Gastroesophageal sphincter (tissue), 4 donors: Measurements from ENCODE around the gene GMDS. TPM values are rescaled to one million over a fixed set of nuclear protein-coding genes. Genes with fewer than 3 reads are reported as not detected.

Experiments used
- ATAC-seq: fragments of 150-250 bp; one replicate; pipeline ENCODE4 v1.9.1; 2016; ENCODE audit warnings: mild to moderate bottlenecking, moderate library complexity
- H3K27ac ChIP-seq, 4 donors: fragments of 200-600 bp; sonication (generic) in 3 of 4; 1 replicate in 3 of 4; 2 replicates in 1 of 4; pipeline ENCODE4 v1.5.1; 2016 to 2019
- H3K27me3 ChIP-seq: fragments of 200-600 bp; sonication (generic); one replicate; pipeline ENCODE4 v1.5.1; 2019
- H3K36me3 ChIP-seq, 2 donors: fragments of 200-600 bp; sonication (generic); one replicate each; pipeline ENCODE4 v1.5.1; 2019; ENCODE audit warnings: control low read depth in 1 of 2
- H3K4me1 ChIP-seq, 3 donors: fragments of 200-600 bp; sonication (generic); 1 replicate in 2 of 3; 2 replicates in 1 of 3; pipeline ENCODE4 v1.5.1; 2016 to 2019; ENCODE audit warnings: control low read depth in 2 of 3
- H3K4me3 ChIP-seq, 2 donors: fragments of 200-600 bp; sonication (generic); one replicate each; pipeline ENCODE4 v1.5.1; 2019; ENCODE audit warnings: mild to moderate bottlenecking in 1 of 2, moderate library complexity in 1 of 2
- H3K9me3 ChIP-seq, 3 donors: fragments of 200-600 bp; sonication (generic); one replicate each; pipeline ENCODE4 v1.5.1; 2017 to 2019; ENCODE audit warnings: control low read depth in 2 of 3
- EP300 ChIP-seq: sonication (generic); formaldehyde crosslinking; IDR thresholded peaks from one replicate; pipeline ENCODE4 v1.6.1; 2017; ENCODE audit warnings: antibody characterized with exemption, mild to moderate bottlenecking
- POLR2A ChIP-seq, 2 donors: fragments of 450-650 bp; IDR thresholded peaks; one replicate each; pipeline ENCODE4 v1.6.1; 2017; ENCODE audit warnings: antibody characterized with exemption in 2 of 2, mild to moderate bottlenecking in 2 of 2, moderate library complexity in 1 of 2
- POLR2AphosphoS5 ChIP-seq: sonication (generic); formaldehyde crosslinking; IDR thresholded peaks from one replicate; pipeline ENCODE4 v1.6.1; 2017; ENCODE audit warnings: antibody characterized with exemption
- WGBS, 2 donors: methylation state at CpG; one replicate each; pipeline ENCODE4 v1.1.5; 2018; ENCODE audit warnings: low coverage in 1 of 2; 5-methylcytosine and 5-hydroxymethylcytosine counted together
- total RNA-seq, 4 donors: library from RNA; depleted of rRNA; stranded (reverse); fragments of >200 nt; gene quantifications; one replicate each; pipeline ENCODE4 v1.1.0, GENCODE V29; 2016
- TF ChIP-seq, protein P1 (sequence below), 4 experiments: fragments of 200-600 bp in 2 of 4; fragments of 450-650 bp in 2 of 4; sonication (generic) in 1 of 4; IDR thresholded peaks; one replicate each; pipeline ENCODE4 v1.5.1; 2017 to 2019; ENCODE audit warnings: antibody characterized with exemption in 4 of 4, mild to moderate bottlenecking in 2 of 4, moderate library complexity in 2 of 4

Gene GMDS
- total RNA-seq, 4 donors from 2014 or later, result 5.0 to 14.7 (median 6.4) TPM

DNA sequence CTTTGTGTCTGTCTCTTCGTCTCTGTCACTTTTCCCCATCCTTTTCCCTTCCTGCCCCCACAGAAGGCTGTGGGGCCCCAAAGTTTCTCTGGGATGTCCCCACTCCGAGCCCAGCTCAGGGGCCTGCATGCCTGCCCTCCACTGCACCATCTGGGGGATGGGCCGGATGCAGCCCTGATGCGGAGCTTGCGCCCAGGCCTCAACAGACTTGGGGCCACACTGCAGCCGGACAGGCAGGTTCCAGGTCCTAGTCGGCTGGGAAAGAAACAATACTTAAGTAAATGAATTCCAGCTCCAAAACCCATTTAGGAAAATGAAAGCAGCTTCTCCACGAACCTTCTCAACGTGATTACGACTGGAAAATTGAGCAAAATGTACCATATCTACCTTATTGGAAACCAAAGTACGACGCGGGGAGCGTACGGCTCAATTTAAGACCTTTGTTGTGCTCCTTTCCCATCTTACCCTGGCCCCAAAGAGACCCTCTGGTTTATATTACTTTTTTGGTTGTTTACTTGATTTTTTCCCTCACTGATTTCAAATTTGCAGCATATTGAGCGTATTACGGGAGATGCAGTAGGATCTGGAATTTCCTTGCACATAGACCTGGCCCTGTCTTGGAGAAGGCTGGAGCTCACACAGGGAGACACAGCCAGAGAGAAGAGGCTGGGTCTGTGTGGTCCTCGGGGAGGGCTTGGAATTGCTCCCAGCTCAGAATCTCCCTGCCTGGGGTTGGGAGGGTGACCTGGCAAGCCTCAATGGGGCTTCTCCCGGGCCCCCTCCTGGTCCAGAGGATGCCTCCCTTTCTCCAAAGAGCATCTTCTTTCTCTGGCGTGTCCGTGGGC is 627.7 kb downstream of the GMDS start:
- H3K4me3 ChIP-seq, result no peak overlapping the region
- H3K4me1 ChIP-seq, result peaks cover 0 to 33% (median 5%) of the 10 kb centered on the region in 3 donors
- H3K36me3 ChIP-seq, result no peaks in the 10 kb centered on the region
- ATAC-seq, result no peak
- TF ChIP-seq EP300 (no peak), POLR2A (IDR thresholded peaks at IDR 0.05) (no peak), POLR2AphosphoS5 (no peak)
- TF ChIP-seq, protein P1, sequence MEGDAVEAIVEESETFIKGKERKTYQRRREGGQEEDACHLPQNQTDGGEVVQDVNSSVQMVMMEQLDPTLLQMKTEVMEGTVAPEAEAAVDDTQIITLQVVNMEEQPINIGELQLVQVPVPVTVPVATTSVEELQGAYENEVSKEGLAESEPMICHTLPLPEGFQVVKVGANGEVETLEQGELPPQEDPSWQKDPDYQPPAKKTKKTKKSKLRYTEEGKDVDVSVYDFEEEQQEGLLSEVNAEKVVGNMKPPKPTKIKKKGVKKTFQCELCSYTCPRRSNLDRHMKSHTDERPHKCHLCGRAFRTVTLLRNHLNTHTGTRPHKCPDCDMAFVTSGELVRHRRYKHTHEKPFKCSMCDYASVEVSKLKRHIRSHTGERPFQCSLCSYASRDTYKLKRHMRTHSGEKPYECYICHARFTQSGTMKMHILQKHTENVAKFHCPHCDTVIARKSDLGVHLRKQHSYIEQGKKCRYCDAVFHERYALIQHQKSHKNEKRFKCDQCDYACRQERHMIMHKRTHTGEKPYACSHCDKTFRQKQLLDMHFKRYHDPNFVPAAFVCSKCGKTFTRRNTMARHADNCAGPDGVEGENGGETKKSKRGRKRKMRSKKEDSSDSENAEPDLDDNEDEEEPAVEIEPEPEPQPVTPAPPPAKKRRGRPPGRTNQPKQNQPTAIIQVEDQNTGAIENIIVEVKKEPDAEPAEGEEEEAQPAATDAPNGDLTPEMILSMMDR (IDR thresholded peaks at IDR 0.05), result no peak
- no peaks in the 10 kb centered on the region for H3K9me3 ChIP-seq
- 87 to 93% methylated on average over 9 to 13 of the region's 21 CpGs for WGBS, 2 donors
- H3K27me3 ChIP-seq, result peaks cover 92% of the 10 kb centered on the region
- H3K27ac ChIP-seq, result peak overlapping the region in 1 of 4 donors; percentile 5

DNA sequence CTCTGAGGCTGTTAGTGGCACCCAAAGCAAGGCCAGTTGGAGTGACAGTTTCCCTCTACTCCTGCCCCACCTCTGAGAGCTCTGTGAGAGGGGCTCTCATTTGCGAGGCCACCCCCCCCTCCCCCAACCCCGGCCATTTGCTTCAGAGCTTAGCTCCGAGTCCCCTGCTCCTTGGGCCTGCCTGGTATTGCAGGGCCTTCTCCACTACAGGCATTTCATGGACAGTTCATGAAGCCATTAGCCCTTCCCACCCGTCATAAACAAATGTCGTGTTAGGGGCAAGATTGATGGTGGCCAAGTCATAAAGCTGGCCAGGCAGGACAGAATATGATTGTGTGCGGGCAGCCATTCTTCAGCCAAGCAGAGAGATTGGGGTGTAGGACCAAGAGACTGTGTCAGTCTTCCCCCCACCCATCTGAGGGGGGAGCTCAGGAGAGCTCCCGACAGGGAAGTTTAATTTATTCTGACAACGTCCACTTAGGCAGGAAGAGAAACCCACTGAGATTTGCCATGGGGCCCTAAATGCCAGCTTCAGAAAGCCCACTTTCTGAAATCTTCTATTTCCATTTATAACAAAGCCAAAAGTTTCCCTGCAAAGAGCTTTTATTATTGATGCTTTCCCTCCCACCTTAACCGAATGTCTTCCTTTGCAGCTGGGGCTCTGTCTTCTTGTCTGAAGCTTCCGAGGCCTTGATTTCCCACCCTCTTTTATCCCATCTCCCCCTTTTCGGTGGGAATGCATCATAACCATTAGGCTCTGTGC is 628.5 kb downstream of the GMDS start:
- Histone ChIP-seq H3K27me3 (peaks cover 92% of the 10 kb centered on the region), H3K9me3 (no peaks in the 10 kb centered on the region), H3K27ac (peak overlapping the region in 1 of 4 donors; percentile 16), H3K4me3 (no peak overlapping the region), H3K36me3 (no peaks in the 10 kb centered on the region), H3K4me1 (peaks cover 0 to 40% (median 5%) of the 10 kb centered on the region in 3 donors)
- no peak for ATAC-seq
- 76 to 85% methylated on average over 5 to 6 of the region's 11 CpGs for WGBS, 2 donors
- TF ChIP-seq POLR2A (IDR thresholded peaks at IDR 0.05) (no peak), EP300 (no peak)
- TF ChIP-seq, protein P1 (IDR thresholded peaks at IDR 0.05), result no peak

DNA sequence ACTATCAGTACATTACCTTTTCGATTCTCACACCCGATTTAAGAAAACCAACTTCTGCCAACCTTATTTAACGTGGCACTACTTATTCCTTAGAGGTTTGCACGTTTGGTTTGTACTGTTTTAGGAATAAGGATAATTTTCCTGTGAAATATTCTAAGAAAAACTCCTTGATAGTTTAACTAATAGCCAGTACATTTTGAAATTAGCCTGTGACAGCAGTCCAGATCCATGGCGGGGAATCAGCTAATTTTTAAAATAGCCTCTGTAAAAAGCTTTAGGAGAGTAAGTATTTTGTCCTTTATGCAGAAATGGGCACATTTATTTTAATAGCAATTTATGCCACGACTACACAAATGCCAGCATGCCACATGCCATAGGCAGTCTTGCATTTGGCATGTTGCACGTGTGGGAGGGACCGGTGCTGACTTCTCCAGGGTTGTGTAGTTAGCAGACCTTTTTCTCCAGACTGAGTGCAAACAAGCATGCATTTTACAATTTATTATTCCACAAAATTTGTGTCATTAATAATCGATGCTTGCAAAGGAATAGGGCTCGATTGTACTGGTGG is 629.5 kb downstream of the GMDS start:
- peaks cover 0 to 49% (median 5%) of the 10 kb centered on the region in 3 donors for H3K4me1 ChIP-seq
- WGBS, 2 donors, result 85 to 91% methylated on average over 8 to 10 of the region's 10 CpGs
- no peaks in the 10 kb centered on the region for H3K9me3 ChIP-seq
- TF ChIP-seq, protein P1 (IDR thresholded peaks at IDR 0.05), result no peak
- TF ChIP-seq POLR2AphosphoS5, result no peak
- no peak for TF ChIP-seq POLR2A (IDR thresholded peaks at IDR 0.05)
- TF ChIP-seq EP300, result no peak
- peak overlapping the region in 1 of 4 donors; percentile 16 for H3K27ac ChIP-seq
- H3K4me3 ChIP-seq, result no peak overlapping the region
- H3K27me3 ChIP-seq, result peaks cover 95% of the 10 kb centered on the region
- no peaks in the 10 kb centered on the region for H3K36me3 ChIP-seq
- no peak for ATAC-seq

DNA sequence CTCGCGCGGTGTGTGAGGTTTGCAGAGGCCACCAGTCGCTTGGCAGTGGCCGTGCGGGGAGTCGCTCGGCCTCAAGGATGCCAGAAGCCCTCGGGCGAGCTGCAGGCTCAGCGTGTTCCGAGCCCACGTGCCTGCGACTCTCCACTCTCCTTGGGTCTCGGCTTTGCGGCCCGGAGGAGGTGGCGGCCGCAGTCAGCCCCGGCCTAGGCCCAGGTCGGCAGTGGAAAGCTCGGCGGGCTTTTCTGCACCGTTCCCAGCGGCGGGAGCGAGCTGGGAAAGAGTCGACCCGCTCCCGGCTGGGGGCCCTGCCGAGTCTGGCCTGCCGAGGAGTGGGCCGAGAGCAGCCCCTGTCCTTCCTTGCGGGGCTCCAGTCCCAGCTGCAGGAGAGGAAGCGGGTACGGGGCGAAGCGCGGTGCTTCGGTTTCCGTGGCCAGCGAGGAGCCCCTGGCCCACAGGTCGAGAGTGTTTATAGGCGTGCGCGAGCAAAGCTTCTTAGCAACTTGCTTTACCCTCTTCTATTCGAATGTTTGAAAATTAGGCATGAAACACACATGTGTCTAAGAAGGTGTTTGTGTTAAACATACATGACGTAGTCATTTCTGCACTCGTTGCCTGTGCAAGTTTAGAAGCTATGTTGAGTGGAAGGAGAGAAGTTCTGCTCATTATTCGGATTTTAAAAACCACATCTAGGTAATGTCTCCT is 630.1 kb downstream of the GMDS start:
- TF ChIP-seq POLR2A (IDR thresholded peaks at IDR 0.05) (no peak), POLR2AphosphoS5 (no peak), EP300 (no peak)
- TF ChIP-seq, protein P1 (IDR thresholded peaks at IDR 0.05), result no peak
- ATAC-seq, result no peak
- peak overlapping the region in 3 of 4 donors; percentile 54 to 96 (median 77) for H3K27ac ChIP-seq
- H3K27me3 ChIP-seq, result peaks cover 95% of the 10 kb centered on the region
- WGBS, 2 donors, result 78 to 95% methylated on average over 9 to 15 of the region's 50 CpGs
- no peaks in the 10 kb centered on the region for H3K9me3 ChIP-seq
- H3K4me3 ChIP-seq, result peak overlapping the region in 1 of 2 donors; percentile 71
- no peaks in the 10 kb centered on the region for H3K36me3 ChIP-seq
- H3K4me1 ChIP-seq, result peaks cover 0 to 54% (median 5%) of the 10 kb centered on the region in 3 donors
